Parathyroid adenoma (tissue), 2 donors: Measurements from ENCODE around the gene ABHD16B.
A peak's percentile ranks its signal among the peaks of the same experiment; 100 is the strongest.

Experiments
- H2AFZ ChIP-seq: fragments of 300-600 bp; sonication (generic); one replicate; pipeline ENCODE4 v1.7.0; 2017; ENCODE audit warnings: antibody characterized with exemption, mild to moderate bottlenecking
- H3K27ac ChIP-seq: fragments of 300-600 bp; sonication (generic); one replicate; pipeline ENCODE4 v1.7.0; 2017
- H3K27me3 ChIP-seq: fragments of 300-600 bp; sonication (generic); one replicate; pipeline ENCODE4 v1.7.0; 2017; ENCODE audit warnings: low read length; ENCODE audit not compliant: control insufficient read depth, insufficient read depth
- H3K36me3 ChIP-seq: fragments of 300-600 bp; sonication (generic); one replicate; pipeline ENCODE4 v1.7.0; 2017; ENCODE audit warnings: low read length; ENCODE audit not compliant: control insufficient read depth, insufficient read depth
- H3K4me1 ChIP-seq: fragments of 300-600 bp; sonication (generic); one replicate; pipeline ENCODE4 v1.7.0; 2017; ENCODE audit warnings: control low read depth
- H3K4me2 ChIP-seq: fragments of 300-600 bp; sonication (generic); one replicate; pipeline ENCODE4 v1.7.0; 2017; ENCODE audit warnings: low read length
- H3K4me3 ChIP-seq: fragments of 300-600 bp; sonication (generic); one replicate; pipeline ENCODE4 v1.7.0; 2017; ENCODE audit warnings: low read depth, low read length
- H3K79me2 ChIP-seq: fragments of 300-600 bp; sonication (generic); one replicate; pipeline ENCODE4 v1.7.0; 2017; ENCODE audit warnings: control low read depth
- H3K9ac ChIP-seq: fragments of 300-600 bp; sonication (generic); one replicate; pipeline ENCODE4 v1.7.0; 2017; ENCODE audit warnings: mild to moderate bottlenecking
- H3K9me3 ChIP-seq: fragments of 300-600 bp; sonication (generic); one replicate; pipeline ENCODE4 v1.7.0; 2017; ENCODE audit warnings: low read length; ENCODE audit not compliant: control insufficient read depth
- CTCF ChIP-seq: fragments of 300-600 bp; sonication (generic); IDR thresholded peaks from one replicate; pipeline ENCODE4 v1.7.0; 2017; ENCODE audit warnings: antibody characterized with exemption, mild to moderate bottlenecking
- donor health status: primary hyperparathyroidism.

The ABHD16B gene

DNA sequence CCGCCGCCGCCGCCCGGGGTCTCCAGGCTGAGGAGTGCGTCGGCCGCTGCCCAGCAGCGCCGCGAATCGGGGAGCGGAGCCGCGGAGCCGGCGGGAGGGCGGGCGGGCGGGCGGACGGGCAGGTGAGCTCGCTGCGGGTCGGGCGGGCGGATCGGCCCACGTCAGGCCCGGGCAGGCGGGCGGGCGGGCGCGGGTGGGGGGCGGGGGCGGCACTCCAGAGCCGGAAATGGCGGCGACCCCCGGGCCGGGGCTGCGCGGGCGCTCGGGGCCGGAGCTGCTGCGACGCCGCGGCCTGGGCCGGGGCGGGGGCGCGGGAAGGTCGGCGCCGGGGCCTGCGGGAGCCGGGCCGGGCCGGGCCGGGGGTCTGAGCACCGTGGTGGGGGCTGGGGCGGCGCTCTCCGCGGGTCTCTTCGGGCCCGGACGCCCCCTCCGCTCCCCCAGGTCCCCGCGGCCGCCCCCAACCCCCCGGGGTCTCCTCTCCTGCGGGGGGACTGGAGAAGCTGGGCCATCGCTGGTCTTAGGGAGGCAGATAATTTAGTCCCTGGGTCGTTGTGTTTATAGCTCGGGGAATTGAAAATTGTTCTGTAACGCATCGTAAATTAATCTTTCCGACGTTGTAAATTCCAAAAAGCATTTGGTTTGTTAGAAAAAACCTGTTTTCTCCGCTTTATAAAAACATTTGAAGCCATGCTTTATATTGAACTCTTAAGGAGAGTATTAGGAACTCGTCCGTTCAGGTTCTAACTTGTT, 34.1 kb downstream of the ABHD16B start:
- TF ChIP-seq CTCF: no peak
- peak overlapping the region; percentile 60 for H3K4me2 ChIP-seq
- H3K27me3 ChIP-seq: no peaks in the 10 kb centered on the region
- H3K9me3 ChIP-seq: no peaks in the 10 kb centered on the region
- H3K4me3 ChIP-seq: peak overlapping the region; percentile 65
- H3K9ac ChIP-seq: no peak overlapping the region
- no peak overlapping the region for H2AFZ ChIP-seq
- peak overlapping the region; percentile 66 for H3K27ac ChIP-seq
- H3K4me1 ChIP-seq: peaks cover 15% of the 10 kb centered on the region
- H3K36me3 ChIP-seq: no peaks in the 10 kb centered on the region
- peaks cover 18% of the 10 kb centered on the region for H3K79me2 ChIP-seq

DNA sequence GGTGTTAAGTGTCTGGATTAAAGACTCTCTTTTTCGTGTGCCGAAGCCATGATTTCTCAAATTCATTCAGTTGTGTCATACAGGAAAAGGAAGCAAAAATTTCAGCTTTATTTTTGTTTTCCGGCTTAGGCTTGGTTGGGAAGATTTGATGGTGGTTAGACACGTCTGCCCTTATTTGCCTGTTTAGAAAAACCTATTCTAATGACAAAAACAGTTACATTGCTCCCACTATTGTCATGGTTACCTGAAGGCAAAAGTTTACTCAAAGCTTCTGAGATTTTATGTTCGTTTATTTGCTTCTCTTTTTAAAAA, 34.6 kb downstream of the ABHD16B start:
- H3K9ac ChIP-seq: no peak overlapping the region
- H3K36me3 ChIP-seq: no peaks in the 10 kb centered on the region
- no peak overlapping the region for H2AFZ ChIP-seq
- no peak for TF ChIP-seq CTCF
- H3K79me2 ChIP-seq: peaks cover 19% of the 10 kb centered on the region
- H3K4me1 ChIP-seq: peaks cover 15% of the 10 kb centered on the region
- H3K27me3 ChIP-seq: no peaks in the 10 kb centered on the region
- peak overlapping the region; percentile 60 for H3K4me2 ChIP-seq
- H3K4me3 ChIP-seq: peak overlapping the region; percentile 65
- peak overlapping the region; percentile 66 for H3K27ac ChIP-seq
- H3K9me3 ChIP-seq: no peaks in the 10 kb centered on the region

GRCh38 chr20:63896264-63897105, 35.2 kb downstream of the ABHD16B start:
- Histone ChIP-seq H3K9me3 (no peaks in the 10 kb centered on the region), H3K4me1 (peaks cover 15% of the 10 kb centered on the region), H2AFZ (no peak overlapping the region), H3K4me2 (peak overlapping the region; percentile 60), H3K79me2 (peaks cover 25% of the 10 kb centered on the region), H3K27me3 (no peaks in the 10 kb centered on the region), H3K9ac (no peak overlapping the region), H3K27ac (peak overlapping the region; percentile 66), H3K36me3 (no peaks in the 10 kb centered on the region), H3K4me3 (peak overlapping the region; percentile 65)
- TF ChIP-seq CTCF: no peak

GRCh38 chr20:63897978-63898561, 36.8 kb downstream of the ABHD16B start:
- Histone ChIP-seq H3K9me3 (no peaks in the 10 kb centered on the region), H3K9ac (no peak overlapping the region)

More at GRCh38 chr20:63897978-63898561, 36.8 kb downstream of the ABHD16B start:
- Histone ChIP-seq H3K27ac (peak overlapping the region; percentile 78), H3K4me2 (no peak overlapping the region), H3K4me3 (no peak overlapping the region), H3K36me3 (no peaks in the 10 kb centered on the region), H2AFZ (no peak overlapping the region), H3K79me2 (peaks cover 34% of the 10 kb centered on the region), H3K4me1 (peaks cover 15% of the 10 kb centered on the region), H3K27me3 (no peaks in the 10 kb centered on the region)
- TF ChIP-seq CTCF: no peak
